IgD-negative memory B cell (primary cell): ENCODE data around the gene DCP1B. TPM values are rescaled to one million over a fixed set of nuclear protein-coding genes. Genes with fewer than 3 reads are reported as not detected.

Experiments
- H3K27ac Mint-ChIP-seq, 3 donors: one replicate each; pipeline ENCODE4 v1.8.0; 2020 to 2022; ENCODE audit warnings: mild to moderate bottlenecking in 3 of 3, mixed read lengths in 3 of 3, moderate library complexity in 1 of 3
- H3K27me3 Mint-ChIP-seq: one replicate; pipeline ENCODE4 v1.8.0; 2021; ENCODE audit warnings: mixed read lengths
- H3K36me3 Mint-ChIP-seq: one replicate; pipeline ENCODE4 v1.8.0; 2020; ENCODE audit warnings: mild to moderate bottlenecking, mixed read lengths
- H3K4me1 Mint-ChIP-seq, 3 donors: one replicate each; pipeline ENCODE4 v1.8.0; 2020 to 2022; ENCODE audit warnings: mixed read lengths in 3 of 3, mild to moderate bottlenecking in 1 of 3
- H3K4me3 Mint-ChIP-seq, 4 donors: one replicate each; pipeline ENCODE4 v1.8.0; 2020 to 2022; ENCODE audit warnings: mild to moderate bottlenecking in 4 of 4, mixed read lengths in 4 of 4, moderate library complexity in 3 of 4
- H3K9me3 Mint-ChIP-seq, 3 donors: one replicate each; pipeline ENCODE4 v1.8.0; 2020 to 2021; ENCODE audit warnings: mixed read lengths in 3 of 3, mild to moderate bottlenecking in 1 of 3
- polyA plus RNA-seq: library from polyadenylated mRNA; unstranded; fragments of 300-500 nt; fragmentation: Illumina TruSeq; gene quantifications from one replicate; pipeline ENCODE4 v1.2.3, GENCODE V29; 2021

DCP1B gene
- polyA plus RNA-seq, 1 donor from 2014 or later: 19.2 TPM

DNA sequence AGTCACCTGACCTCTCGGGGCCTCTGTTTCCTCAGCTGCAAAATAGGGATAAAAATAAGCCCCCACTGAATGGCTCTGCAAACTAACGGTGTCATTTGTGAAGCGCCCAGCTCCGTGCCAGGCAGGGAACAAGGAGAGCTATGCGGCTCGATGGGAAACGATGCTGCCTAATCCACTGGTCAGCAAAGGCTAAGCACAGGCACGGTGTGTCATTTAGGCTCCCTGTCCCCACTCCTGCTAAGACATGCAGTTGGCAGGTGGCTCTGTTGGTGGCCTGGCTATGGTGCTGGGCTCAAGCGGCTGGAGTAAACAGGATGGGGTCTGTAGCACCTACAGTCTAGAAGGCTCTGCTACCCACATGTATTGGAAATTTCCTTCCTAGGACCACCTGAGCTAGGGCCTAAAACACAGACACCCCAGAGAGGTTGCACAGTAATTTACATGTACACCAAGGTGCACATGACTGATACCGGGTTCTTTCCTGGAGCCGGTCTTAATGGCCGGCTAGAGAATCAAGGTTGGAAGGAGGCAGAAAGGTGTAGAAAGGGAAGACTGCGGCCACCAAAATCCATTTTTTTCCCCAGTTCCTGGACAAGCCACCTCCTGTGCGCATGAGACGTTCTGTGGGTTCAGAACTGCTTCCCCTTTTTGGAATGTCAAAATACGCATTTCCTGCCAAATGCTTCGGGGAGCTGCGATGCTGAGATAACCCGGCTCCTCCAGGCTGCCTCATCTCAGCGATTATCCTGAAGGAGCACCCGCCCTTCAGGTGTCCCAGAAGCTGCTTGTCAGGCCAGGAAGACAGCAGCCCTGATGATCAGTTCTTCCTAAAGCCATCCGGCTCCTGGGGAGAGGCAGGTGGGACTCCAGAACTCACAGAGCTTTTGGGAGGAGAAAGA, 86.8 kb downstream of the DCP1B start:
- Mint-ChIP-seq H3K27ac (peak overlapping the region; percentile 93 to 97 (median 95)), H3K36me3 (no peaks in the 10 kb centered on the region)

DNA sequence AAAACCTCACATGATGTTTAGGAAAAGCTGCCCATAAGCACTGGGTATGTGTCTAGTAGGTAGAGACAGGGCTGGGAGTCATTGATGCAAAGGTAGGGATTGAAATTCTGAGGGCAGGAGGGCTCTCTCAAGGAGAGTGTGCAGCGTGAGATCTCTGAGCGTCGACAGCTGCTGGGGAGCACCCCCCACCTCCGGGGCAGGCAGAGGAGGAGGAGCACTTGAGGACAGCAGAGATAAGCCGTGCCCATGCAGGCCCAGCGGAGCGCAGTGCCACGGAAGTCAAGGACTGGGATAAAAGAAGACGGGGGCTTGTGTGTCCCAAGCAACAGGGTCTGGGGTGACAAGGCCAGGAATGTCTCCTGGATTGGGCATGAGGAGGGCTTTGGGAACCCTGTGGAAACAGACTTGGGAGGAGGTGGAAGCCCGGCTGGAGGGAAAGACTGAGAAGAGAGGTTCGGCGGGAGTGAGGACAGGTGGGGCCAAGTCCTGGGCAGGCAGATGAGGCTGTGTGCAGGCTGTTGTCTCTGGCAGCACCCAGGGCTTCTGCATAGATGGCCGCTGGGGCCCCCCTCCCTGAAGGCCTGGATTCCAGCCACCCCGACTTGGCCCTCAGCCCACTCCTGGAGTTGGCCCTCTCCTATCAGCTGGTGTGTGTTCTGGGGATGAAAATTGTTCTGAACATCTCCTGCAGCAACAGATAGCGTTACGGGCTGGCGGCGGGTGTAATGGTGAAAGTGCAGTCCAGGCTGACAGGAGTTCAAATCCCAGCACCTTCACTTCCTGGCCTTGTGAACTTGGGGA, 87.7 kb downstream of the DCP1B start:
- Mint-ChIP-seq H3K9me3 (peaks cover 0 to 4% (median 0%) of the 10 kb centered on the region in 3 donors), H3K4me1 (peaks cover 16 to 25% (median 24%) of the 10 kb centered on the region in 3 donors), H3K27ac (peak overlapping the region in 1 of 3 donors; percentile 44), H3K4me3 (peak overlapping the region; percentile 12 to 96 (median 94)), H3K27me3 (peaks cover 7% of the 10 kb centered on the region), H3K36me3 (no peaks in the 10 kb centered on the region)

More for the DNA sequence above, 86.8 kb downstream of the DCP1B start:
- peaks cover 16 to 27% (median 24%) of the 10 kb centered on the region in 3 donors for H3K4me1 Mint-ChIP-seq
- peaks cover 7% of the 10 kb centered on the region for H3K27me3 Mint-ChIP-seq
- H3K9me3 Mint-ChIP-seq: peaks cover 0 to 4% (median 0%) of the 10 kb centered on the region in 3 donors
- H3K4me3 Mint-ChIP-seq: peak overlapping the region; percentile 87 to 97 (median 96)

DNA sequence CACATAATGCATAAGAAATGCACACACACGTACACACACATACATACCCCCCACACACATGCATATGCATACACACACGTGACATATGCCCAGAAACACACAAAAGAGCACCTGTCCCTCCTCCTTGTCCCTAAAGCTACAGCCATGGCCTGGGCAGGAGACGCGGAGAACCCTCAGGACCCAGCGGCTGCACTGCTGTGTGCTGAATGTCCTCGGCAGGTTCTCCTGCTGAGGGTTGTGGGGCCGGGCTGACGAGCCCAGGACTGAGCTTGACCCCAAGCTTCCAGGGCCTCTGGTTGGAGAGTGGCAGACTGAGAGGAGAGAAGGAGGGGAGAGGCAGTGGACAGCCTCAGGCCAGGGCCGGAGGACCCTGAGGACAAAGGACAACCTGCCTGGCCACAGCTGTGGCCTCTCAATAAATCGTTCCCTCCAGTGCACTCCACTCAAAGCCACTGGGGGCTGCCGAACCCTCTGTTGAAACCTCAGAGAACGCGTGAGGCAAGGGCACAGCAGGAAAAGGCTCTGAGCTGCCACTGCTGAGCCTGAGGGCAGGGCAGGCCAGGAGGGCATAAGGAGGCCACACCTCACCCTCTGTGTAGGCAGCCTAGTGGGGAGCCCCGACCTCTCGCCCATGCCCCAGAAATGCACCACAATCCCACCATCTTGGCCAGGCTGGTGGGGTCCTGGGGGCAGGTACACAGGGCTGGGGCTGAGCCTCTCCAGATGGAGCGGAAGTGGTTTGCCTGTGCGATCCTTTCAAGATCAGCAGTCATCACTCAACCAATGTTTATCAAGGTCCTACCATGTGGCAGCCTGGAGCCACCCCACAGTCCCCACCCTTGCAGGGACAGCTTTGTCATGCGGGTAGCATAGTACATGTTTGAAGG, 88.9 kb downstream of the DCP1B start:
- Mint-ChIP-seq H3K4me3 (peak overlapping the region in 2 of 4 donors; percentile 39 to 58), H3K27me3 (peaks cover 7% of the 10 kb centered on the region), H3K4me1 (peaks cover 8 to 17% (median 16%) of the 10 kb centered on the region in 3 donors), H3K36me3 (no peaks in the 10 kb centered on the region), H3K27ac (peak overlapping the region; percentile 44 to 89 (median 68)), H3K9me3 (peaks cover 0 to 4% (median 4%) of the 10 kb centered on the region in 3 donors)

DNA sequence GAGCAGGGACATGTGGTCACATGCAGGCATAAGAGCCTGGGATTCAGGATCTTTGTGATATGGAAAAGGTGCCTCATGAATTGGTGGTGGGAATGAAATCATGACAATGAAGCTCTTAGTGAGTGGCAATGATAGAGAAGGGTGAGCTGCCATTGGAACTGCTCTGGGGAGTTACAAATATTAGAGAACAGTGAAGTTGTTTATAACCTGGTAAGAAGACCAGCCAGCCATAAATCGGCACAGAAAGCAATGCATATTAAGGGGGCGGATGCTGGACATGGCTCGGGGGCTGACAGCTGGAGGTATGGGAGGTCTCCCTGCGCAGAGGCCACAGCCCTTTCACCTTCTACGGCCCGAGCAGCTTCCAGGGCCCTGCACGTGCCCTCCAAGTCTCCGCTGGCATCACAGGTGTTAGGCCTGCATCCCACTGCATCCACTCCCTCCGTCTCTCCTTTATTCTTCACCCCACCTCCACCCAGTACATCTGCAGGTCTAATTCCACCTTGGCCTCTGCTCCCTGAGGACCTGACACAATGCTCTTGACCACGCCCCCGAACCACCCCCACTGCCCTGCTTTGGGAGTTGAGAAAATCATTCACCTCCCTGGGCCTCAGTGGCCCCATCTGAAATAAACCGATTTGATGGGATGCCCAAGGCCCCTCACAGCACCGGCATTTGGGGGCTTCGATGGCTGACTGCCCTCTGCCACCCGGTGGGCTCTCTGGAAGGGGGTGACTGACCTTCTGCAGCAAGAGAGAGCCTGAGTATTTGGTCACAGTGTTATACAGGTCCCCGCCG, 89.9 kb downstream of the DCP1B start:
- Mint-ChIP-seq H3K9me3 (peaks cover 0 to 4% (median 4%) of the 10 kb centered on the region in 3 donors), H3K36me3 (no peaks in the 10 kb centered on the region), H3K27ac (no peak overlapping the region), H3K27me3 (peaks cover 9% of the 10 kb centered on the region), H3K4me1 (peaks cover 8 to 15% (median 11%) of the 10 kb centered on the region in 3 donors), H3K4me3 (no peak overlapping the region)

DNA sequence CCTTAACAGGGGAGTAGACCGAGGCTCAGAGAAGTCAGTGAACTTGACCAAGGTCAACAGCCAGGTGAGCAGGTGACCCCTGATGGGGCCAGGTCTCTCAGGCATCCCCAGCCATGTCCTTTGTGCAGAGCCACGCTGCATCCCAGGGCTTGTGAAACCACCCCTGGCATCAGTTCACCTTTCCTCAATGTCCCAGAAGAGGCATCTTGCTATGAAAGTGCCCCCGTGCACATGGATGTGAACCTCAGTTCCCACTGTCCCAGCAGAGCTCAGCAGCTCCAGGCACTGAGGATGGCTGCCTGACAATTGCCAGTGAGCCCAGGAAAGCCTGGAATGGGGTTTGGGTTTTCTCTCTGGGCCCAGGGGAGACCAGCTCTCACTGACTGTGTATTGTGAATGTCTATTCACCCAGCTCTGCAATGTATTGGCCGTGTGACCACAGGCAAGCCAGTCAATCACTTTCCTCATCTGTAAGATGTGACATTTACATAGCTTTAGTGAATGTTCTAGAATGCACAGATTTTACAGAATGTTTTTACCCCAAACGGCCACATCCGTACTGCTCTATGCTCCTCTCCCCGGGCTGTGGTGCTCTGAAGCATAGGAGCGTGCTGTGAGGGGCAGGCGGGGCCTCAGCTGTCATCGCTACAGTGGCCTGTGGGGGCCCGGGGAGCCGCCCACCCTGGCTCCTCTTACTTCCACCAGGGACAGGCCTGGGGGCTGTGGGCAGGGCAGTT, 90.7 kb downstream of the DCP1B start:
- Mint-ChIP-seq H3K36me3 (no peaks in the 10 kb centered on the region), H3K27ac (peak overlapping the region in 1 of 3 donors; percentile 50), H3K4me3 (no peak overlapping the region), H3K27me3 (peaks cover 9% of the 10 kb centered on the region), H3K4me1 (peaks cover 8 to 12% (median 8%) of the 10 kb centered on the region in 3 donors), H3K9me3 (peaks cover 0 to 4% (median 4%) of the 10 kb centered on the region in 3 donors)

DNA sequence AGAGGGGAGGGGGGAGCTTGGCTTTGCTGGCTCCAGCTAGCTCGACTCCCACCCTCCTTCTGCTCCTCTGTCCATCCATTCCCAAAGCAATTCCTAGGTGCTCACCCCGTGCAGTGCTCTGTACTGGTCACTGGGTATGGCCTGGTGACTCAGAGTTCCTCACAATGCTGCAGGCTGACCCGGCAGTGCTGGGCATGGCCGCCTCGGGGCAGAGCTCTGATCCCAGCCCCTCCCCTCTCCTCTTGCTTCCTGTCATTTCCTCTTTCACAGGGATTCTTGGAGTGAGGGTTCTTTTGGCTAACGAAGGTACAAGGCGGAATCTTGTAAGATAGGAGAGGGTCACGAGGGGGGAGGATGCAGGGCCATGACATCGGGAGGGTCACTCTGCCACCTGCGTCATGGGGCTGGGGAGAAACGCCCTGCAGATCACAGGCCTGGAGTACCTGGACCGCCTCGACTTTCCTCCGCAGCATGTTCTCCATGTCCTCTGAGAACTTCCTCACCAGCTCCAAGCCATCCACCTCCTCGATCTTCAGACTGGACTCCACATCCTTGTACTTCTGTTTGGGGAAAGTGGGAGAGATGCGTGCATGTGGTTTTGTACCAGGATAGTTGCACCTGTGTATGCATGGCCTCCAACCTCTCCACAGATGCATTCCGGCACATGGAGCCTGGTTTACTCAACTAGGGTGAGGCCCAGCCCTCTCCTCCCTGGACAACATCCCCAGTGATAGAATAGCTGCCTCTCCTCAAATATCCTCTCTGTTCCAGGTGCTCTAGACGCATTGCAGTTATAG, 91.5 kb downstream of the DCP1B start:
- H3K27ac Mint-ChIP-seq: no peak overlapping the region

DNA sequence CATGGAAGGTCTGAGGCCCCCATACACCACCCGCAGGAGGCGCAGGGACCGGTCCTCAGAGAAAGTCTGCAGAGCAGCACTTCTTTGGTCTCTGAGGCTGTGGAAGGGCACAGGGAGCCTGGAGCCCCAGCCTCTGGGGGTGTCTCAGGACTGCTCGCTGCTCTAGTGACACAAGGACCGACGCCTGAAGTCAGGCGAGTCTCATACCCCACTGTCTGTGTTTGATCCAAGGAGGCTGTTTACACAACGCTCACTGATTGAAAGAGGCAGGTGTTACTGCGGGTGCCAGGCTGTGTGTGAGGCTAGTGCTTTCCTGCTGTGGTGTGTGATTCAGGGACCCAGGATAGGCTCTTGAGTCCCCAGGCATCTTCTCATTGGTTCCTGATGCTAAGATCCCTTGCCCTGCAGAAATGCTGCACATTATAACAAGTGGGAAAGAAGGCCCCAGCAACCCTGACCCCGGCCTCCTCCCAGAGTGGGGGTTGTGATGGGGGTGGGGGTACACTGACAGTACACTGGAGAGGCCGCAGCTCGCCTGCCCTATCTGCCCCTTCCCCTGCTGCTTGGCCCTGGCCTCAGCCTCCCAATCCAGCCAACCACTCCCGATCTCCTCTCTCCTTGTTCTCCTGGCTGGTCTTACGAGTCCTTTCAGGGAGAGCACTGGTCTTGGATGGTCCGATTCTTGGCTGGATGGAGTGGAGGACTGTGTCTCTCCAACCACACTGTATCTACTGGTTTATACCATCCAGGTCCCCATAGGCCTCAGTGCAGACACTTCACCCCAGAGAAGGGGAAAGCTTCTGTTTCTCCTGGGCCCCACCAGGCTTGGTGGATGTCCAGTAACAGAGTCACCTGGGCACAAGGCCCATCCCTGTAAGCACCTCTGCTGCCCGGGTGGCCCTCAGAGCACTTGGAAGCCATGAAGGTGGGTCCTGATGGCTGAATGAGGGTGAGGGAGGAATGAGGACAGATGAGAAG, 92.4 kb downstream of the DCP1B start:
- peaks cover 0 to 5% (median 5%) of the 10 kb centered on the region in 3 donors for H3K9me3 Mint-ChIP-seq
- no peak overlapping the region for H3K27ac Mint-ChIP-seq
- H3K27me3 Mint-ChIP-seq: peaks cover 18% of the 10 kb centered on the region
- H3K36me3 Mint-ChIP-seq: no peaks in the 10 kb centered on the region
- no peak overlapping the region for H3K4me3 Mint-ChIP-seq
- peaks cover 0 to 7% (median 2%) of the 10 kb centered on the region in 3 donors for H3K4me1 Mint-ChIP-seq

More for the DNA sequence above, 91.5 kb downstream of the DCP1B start:
- Mint-ChIP-seq H3K4me3 (no peak overlapping the region), H3K9me3 (peaks cover 0 to 4% (median 4%) of the 10 kb centered on the region in 3 donors), H3K27me3 (peaks cover 10% of the 10 kb centered on the region), H3K4me1 (peaks cover 6 to 12% (median 7%) of the 10 kb centered on the region in 3 donors), H3K36me3 (no peaks in the 10 kb centered on the region)

DNA sequence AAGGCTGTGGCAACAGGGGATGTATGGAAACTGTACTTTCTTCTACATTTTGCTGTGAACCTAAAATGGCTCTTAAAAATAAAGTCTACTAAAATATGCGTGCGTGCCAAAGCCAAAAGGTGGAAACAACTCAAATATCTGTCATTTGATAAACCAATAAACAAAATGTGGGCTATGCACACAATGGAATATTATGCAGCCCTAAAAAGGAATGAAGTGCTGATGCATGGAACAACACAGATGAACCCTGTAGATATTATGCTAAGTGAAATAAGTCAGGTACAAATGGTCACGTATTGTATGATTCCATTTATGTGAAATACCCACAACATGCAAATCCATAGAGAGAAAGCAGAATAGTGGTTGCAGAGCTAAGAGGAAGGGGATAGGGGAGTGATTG, 93.8 kb downstream of the DCP1B start:
- Mint-ChIP-seq H3K36me3 (no peaks in the 10 kb centered on the region), H3K9me3 (peaks cover 2 to 15% (median 8%) of the 10 kb centered on the region in 3 donors), H3K4me1 (peaks cover 0 to 2% (median 1%) of the 10 kb centered on the region in 3 donors), H3K27me3 (peaks cover 13% of the 10 kb centered on the region), H3K27ac (no peak overlapping the region), H3K4me3 (no peak overlapping the region)

DNA sequence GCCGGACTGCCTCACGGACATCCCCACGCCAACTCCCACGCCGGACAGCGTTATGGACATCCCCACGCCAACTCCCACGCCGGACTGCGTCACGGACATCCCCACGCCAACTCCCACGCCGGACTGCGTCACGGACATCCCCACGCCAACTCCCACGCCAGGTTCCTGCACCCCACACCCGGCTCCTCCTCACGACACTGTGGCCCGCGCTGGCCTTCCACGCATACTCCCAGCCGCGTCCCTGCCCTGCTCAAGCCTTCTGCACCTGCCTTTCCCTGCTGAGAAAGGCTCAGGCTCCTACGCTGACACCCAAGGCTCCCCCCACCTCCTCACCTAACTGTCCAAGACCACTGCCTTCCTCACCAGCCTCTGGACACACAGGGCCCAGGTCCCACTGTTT, 95.5 kb downstream of the DCP1B start:
- Mint-ChIP-seq H3K4me1 (peaks cover 0 to 1% (median 0%) of the 10 kb centered on the region in 3 donors), H3K27me3 (peaks cover 13% of the 10 kb centered on the region), H3K36me3 (no peaks in the 10 kb centered on the region), H3K27ac (no peak overlapping the region), H3K9me3 (peaks cover 3 to 18% (median 13%) of the 10 kb centered on the region in 3 donors), H3K4me3 (peak overlapping the region in 1 of 4 donors; percentile 66)

DNA sequence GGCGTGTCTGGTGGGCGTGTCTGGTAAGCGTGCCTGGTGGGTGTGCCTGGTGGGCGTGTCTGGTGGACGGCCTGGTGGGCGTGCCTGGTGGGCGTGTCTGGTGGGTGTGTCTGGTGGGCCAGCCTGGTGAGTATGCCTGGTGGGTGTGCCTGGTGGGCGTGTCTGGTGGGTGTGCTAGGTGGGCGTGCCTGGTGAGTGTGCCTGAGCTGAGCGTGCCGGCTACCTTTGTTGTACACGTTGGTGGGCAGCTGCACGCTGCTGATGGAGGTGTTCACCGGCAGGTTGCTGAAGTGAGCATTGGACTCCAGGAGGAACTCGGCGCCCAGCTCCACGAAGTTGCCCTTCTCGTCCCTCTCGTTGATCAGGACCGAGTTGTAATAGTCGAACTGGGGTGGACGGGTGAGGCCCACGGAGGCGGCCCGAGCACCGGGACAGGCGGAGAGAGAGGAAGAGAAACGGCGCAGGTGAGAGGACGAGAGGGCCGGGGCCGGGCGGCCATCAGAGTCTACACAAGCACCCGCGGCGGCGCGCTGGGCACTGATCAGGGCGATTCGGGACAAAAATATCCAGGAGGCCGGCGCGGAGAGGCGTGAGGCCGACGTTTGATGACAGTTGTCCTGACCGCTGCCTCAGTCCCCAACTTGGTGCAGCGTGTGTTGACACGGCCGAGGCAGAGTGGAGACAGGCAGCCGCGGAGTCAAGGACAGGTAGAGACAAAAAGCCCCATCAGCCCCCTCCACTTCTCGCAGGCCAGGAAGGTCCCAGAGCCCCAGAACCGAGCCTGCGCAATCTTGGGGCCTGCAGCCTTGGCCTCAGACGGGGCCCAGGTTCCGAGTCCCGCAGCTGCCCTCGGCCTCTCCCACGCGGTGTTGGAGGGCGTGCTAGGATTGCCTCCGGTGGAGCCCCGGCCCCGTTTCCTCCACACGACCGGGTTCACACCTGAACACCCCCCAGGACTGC, 96.3 kb downstream of the DCP1B start:
- Mint-ChIP-seq H3K4me1 (peaks cover 0 to 1% (median 0%) of the 10 kb centered on the region in 3 donors), H3K9me3 (peaks cover 3 to 26% (median 19%) of the 10 kb centered on the region in 3 donors), H3K27me3 (peaks cover 13% of the 10 kb centered on the region), H3K4me3 (peak overlapping the region in 3 of 4 donors; percentile 61 to 82 (median 67)), H3K36me3 (no peaks in the 10 kb centered on the region), H3K27ac (no peak overlapping the region)
